MM.1S (cell line): ENCODE data around the gene MRPS15.

Experiments
- DNase-seq: peaks from one replicate; pipeline ENCODE4 v3.0.0-alpha.2; 2015
- H2AFZ ChIP-seq: fragments of 300-600 bp; sonication (generic); 2 replicates; pipeline ENCODE4 v1.6.0; 2016; ENCODE audit warnings: antibody characterized with exemption, low read length
- H3F3A ChIP-seq: fragments of 300-600 bp; sonication (generic); 2 replicates; pipeline ENCODE4 v1.6.1; 2016; ENCODE audit warnings: mild to moderate bottlenecking, antibody characterized with exemption, low read length, moderate library complexity, mixed read lengths; ENCODE audit not compliant: insufficient read depth
- H3K27ac ChIP-seq: fragments of 300-600 bp; sonication (generic); 2 replicates; pipeline ENCODE4 v1.5.1; 2016; ENCODE audit warnings: mild to moderate bottlenecking, low read length
- H3K27me3 ChIP-seq: fragments of 300-600 bp; sonication (generic); replicated peaks from 2 replicates; pipeline ENCODE4 v1.6.0; 2016; ENCODE audit warnings: low read length; ENCODE audit not compliant: insufficient read depth
- H3K36me3 ChIP-seq: fragments of 300-600 bp; sonication (generic); replicated peaks from 2 replicates; pipeline ENCODE4 v1.6.1; 2016; ENCODE audit warnings: mild to moderate bottlenecking, low read length, mixed read lengths; ENCODE audit not compliant: insufficient read depth
- H3K4me1 ChIP-seq: fragments of 300-600 bp; sonication (generic); 2 replicates; pipeline ENCODE4 v1.6.1; 2016; ENCODE audit warnings: low read length, mixed read lengths
- H3K4me2 ChIP-seq: fragments of 300-600 bp; sonication (generic); 2 replicates; pipeline ENCODE4 v1.6.0; 2016; ENCODE audit warnings: low read depth, low read length
- H3K4me3 ChIP-seq: fragments of 300-600 bp; sonication (generic); 2 replicates; pipeline ENCODE4 v1.5.1; 2016; ENCODE audit warnings: low read length, mixed read lengths
- H3K79me2 ChIP-seq: fragments of 300-600 bp; sonication (generic); 2 replicates; pipeline ENCODE4 v1.6.1; 2016; ENCODE audit warnings: mixed run types, low read length, mixed read lengths
- H3K9ac ChIP-seq: fragments of 300-600 bp; sonication (generic); 2 replicates; pipeline ENCODE4 v1.6.1; 2016; ENCODE audit warnings: low read length, mixed read lengths
- H3K9me2 ChIP-seq: fragments of 300-600 bp; sonication (generic); replicated peaks from 2 replicates; pipeline ENCODE4 v1.6.1; 2016; ENCODE audit warnings: mild to moderate bottlenecking, low read length, mixed read lengths; ENCODE audit not compliant: insufficient read depth
- H3K9me3 ChIP-seq: fragments of 300-600 bp; sonication (generic); replicated peaks from 2 replicates; pipeline ENCODE4 v1.6.1; 2016; ENCODE audit warnings: mild to moderate bottlenecking, low read length, mixed read lengths; ENCODE audit not compliant: insufficient read depth
- H4K20me1 ChIP-seq: fragments of 300-600 bp; sonication (generic); 2 replicates; pipeline ENCODE4 v1.6.1; 2016; ENCODE audit warnings: mild to moderate bottlenecking, low read length, moderate library complexity, mixed read lengths; ENCODE audit not compliant: insufficient read depth
- EZH2 ChIP-seq: fragments of 300-600 bp; sonication (generic); optimal IDR thresholded peaks from 2 replicates; pipeline ENCODE3; 2017; ENCODE audit warnings: low read depth, mild to moderate bottlenecking, antibody characterized with exemption, low read length, mixed read lengths
- EZH2phosphoT487 ChIP-seq: fragments of 300-600 bp; sonication (generic); IDR thresholded peaks from 2 replicates; pipeline ENCODE4 v1.6.1; 2018; ENCODE audit warnings: antibody characterized with exemption, low read length
- TF ChIP-seq, protein P1 (sequence below): fragments of 300-600 bp; sonication (generic); IDR thresholded peaks from 2 replicates; pipeline ENCODE4 v1.5.1; 2016; ENCODE audit warnings: antibody characterized with exemption, low read length, mixed read lengths

The MRPS15 gene

GRCh38 chr1:36457691-36458090 is 6.5 kb downstream of the MRPS15 start:
- DNase-seq, result no peak
- no peak overlapping the region for H3K4me2 ChIP-seq

DNA sequence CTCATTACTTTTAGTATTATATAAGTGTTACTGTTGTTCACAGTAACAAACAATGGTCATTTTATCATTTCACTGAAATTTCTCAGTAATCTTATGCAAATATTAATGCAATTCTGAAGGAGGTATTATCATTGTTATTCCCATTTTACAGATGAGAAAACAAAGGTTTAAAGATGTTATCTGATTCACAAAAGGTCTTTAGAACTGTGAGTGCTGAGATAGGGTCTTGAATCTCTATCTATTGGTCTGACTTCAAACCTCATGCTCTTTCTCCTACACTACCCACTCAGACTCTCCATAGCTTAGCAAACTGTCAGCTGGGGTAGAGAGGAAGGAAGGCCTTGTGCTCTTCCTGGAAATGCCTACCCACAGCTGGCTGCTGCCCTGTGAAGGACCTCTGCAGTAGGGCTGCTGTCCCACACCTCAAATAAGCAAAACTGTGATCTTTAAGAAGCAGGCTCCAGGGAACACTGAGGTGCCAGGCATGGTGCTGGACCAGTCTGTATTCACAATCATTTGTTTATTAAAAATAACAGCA is 7.7 kb downstream of the MRPS15 start:
- Histone ChIP-seq H2AFZ (no peak overlapping the region), H4K20me1 (no peaks in the 10 kb centered on the region), H3F3A (no peaks in the 10 kb centered on the region), H3K27me3 (no peaks in the 10 kb centered on the region), H3K4me1 (no peaks in the 10 kb centered on the region), H3K27ac (no peak overlapping the region), H3K4me2 (no peak overlapping the region), H3K9me2 (no peaks in the 10 kb centered on the region), H3K9ac (no peak overlapping the region), H3K4me3 (no peak overlapping the region), H3K36me3 (no peaks in the 10 kb centered on the region), H3K79me2 (no peaks in the 10 kb centered on the region), H3K9me3 (no peaks in the 10 kb centered on the region)
- TF ChIP-seq, protein P1, sequence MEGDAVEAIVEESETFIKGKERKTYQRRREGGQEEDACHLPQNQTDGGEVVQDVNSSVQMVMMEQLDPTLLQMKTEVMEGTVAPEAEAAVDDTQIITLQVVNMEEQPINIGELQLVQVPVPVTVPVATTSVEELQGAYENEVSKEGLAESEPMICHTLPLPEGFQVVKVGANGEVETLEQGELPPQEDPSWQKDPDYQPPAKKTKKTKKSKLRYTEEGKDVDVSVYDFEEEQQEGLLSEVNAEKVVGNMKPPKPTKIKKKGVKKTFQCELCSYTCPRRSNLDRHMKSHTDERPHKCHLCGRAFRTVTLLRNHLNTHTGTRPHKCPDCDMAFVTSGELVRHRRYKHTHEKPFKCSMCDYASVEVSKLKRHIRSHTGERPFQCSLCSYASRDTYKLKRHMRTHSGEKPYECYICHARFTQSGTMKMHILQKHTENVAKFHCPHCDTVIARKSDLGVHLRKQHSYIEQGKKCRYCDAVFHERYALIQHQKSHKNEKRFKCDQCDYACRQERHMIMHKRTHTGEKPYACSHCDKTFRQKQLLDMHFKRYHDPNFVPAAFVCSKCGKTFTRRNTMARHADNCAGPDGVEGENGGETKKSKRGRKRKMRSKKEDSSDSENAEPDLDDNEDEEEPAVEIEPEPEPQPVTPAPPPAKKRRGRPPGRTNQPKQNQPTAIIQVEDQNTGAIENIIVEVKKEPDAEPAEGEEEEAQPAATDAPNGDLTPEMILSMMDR, result no peak
- TF ChIP-seq EZH2phosphoT487 (no peak), EZH2 (no peak)
- no peak for DNase-seq

More at GRCh38 chr1:36457691-36458090, 6.5 kb downstream of the MRPS15 start:
- Histone ChIP-seq H3K9ac (no peak overlapping the region), H3K79me2 (0 out of 2 replicates have a peak, but pooled peaks cover 4% of the 10 kb centered on the region), H3K36me3 (no peaks in the 10 kb centered on the region), H3K9me3 (no peaks in the 10 kb centered on the region), H2AFZ (no peak overlapping the region), H3K4me1 (no peaks in the 10 kb centered on the region), H3K27me3 (no peaks in the 10 kb centered on the region), H3K27ac (no peak overlapping the region), H3K4me3 (no peak overlapping the region), H4K20me1 (no peaks in the 10 kb centered on the region), H3K9me2 (no peaks in the 10 kb centered on the region), H3F3A (no peaks in the 10 kb centered on the region)
- TF ChIP-seq EZH2phosphoT487 (no peak), EZH2 (no peak)
- TF ChIP-seq, protein P1, result no peak

GRCh38 chr1:36455386-36455785 is 8.8 kb downstream of the MRPS15 start:
- Histone ChIP-seq H3K4me2 (no peak overlapping the region), H3K9me2 (no peaks in the 10 kb centered on the region), H3F3A (no peaks in the 10 kb centered on the region), H3K4me3 (no peak overlapping the region), H4K20me1 (no peaks in the 10 kb centered on the region), H2AFZ (no peak overlapping the region), H3K27me3 (no peaks in the 10 kb centered on the region), H3K79me2 (no peaks in the 10 kb centered on the region), H3K9me3 (no peaks in the 10 kb centered on the region), H3K9ac (no peak overlapping the region), H3K27ac (no peak overlapping the region), H3K4me1 (no peaks in the 10 kb centered on the region), H3K36me3 (no peaks in the 10 kb centered on the region)
- TF ChIP-seq EZH2 (no peak), EZH2phosphoT487 (no peak)
- TF ChIP-seq, protein P1, result no peak
- no peak for DNase-seq
